HG02610 (cell line): ENCODE results near the gene ABHD2.
"Not testable (repeated sequence)": the region's sequence is repeated elsewhere in the genome, so short reads cannot be mapped to it uniquely, and the experiment has no call there.

Source experiments
- ATAC-seq: cut with Tn5 transposase; IDR thresholded peaks from one replicate; pipeline ENCODE4 v1.9.1; 2021; ENCODE audit warnings: mild to moderate bottlenecking, moderate library complexity; ENCODE audit not compliant: unreplicated experiment

Gene ABHD2

GRCh38 chr15:89217031-89217430 lies 128.8 kb downstream of the ABHD2 start:
- ATAC-seq, result no peak

- no peak for ATAC-seq
These were observed 129.6 kb downstream of the ABHD2 start for GRCh38 chr15:89217686-89218376.

- no peak for ATAC-seq
These were observed 130.3 kb downstream of the ABHD2 start for GRCh38 chr15:89218531-89218930.

GRCh38 chr15:89221543-89221942 lies 133.3 kb downstream of the ABHD2 start, which contains the start of gene RLBP1:
TSS of gene RLBP1 (minus strand) at chr15:89221579. CDS start at chr15:89218975, 2,604 bp downstream.
- no peak for ATAC-seq

- ATAC-seq, result no peak
These were observed 137.3 kb downstream of the ABHD2 start for GRCh38 chr15:89225588-89225987.

- no peak for ATAC-seq
These were observed 138.3 kb downstream of the ABHD2 start for GRCh38 chr15:89226359-89227221.

- ATAC-seq, result no peak
These were observed 139.2 kb downstream of the ABHD2 start for GRCh38 chr15:89227425-89227824.

- ATAC-seq, result no peak
These were observed 142.0 kb downstream of the ABHD2 start for GRCh38 chr15:89230277-89230676.

GRCh38 chr15:89231832-89232231 lies 143.6 kb downstream of the ABHD2 start:
- ATAC-seq, result no peak

- ATAC-seq, result not testable (repeated sequence)
These were observed 151.9 kb downstream of the ABHD2 start for GRCh38 chr15:89239883-89240810.

GRCh38 chr15:89243046-89243690 lies 154.9 kb downstream of the ABHD2 start:
- no peak for ATAC-seq

- peak; percentile 95 for ATAC-seq
These were observed 155.7 kb downstream of the ABHD2 start, which contains the start of gene FANCI for GRCh38 chr15:89243691-89244573. TSS of gene FANCI (plus strand) at chr15:89243979. CDS start at chr15:89247648, 3,669 bp downstream.

- ATAC-seq, result peak; percentile 5
These were observed 156.3 kb downstream of the ABHD2 start for GRCh38 chr15:89244574-89244903.

GRCh38 chr15:89247446-89247845 lies 159.2 kb downstream of the ABHD2 start:
- no peak for ATAC-seq

- no peak for ATAC-seq
These were observed 160.3 kb downstream of the ABHD2 start for GRCh38 chr15:89248584-89248983.

- ATAC-seq, result not testable (repeated sequence)
These were observed 161.9 kb downstream of the ABHD2 start for GRCh38 chr15:89250142-89250541.
